ENCODE data around the gene LBH.

Gene LBH

GRCh38 chr2:30271301-30271700 lies 40.0 kb downstream of the LBH start:
- TF ChIP-seq CTCF (IDR thresholded peaks at IDR 0.05; ENCODE audit: insufficient read depth, missing control alignments): no peak
- FAIRE-seq (no peak), DNase-seq (ENCODE audit: insufficient read length, low spot score) (no peak)

GRCh38 chr2:30272286-30272685 lies 41.0 kb downstream of the LBH start:
- TF ChIP-seq CTCF (IDR thresholded peaks at IDR 0.05; ENCODE audit: insufficient read depth, missing control alignments): no peak
- DNase-seq (ENCODE audit: insufficient read length, low spot score) (no peak), FAIRE-seq (no peak)

- TF ChIP-seq CTCF (IDR thresholded peaks at IDR 0.05; ENCODE audit: insufficient read depth, missing control alignments): no peak
- no peak for DNase-seq (ENCODE audit: insufficient read length, low spot score)
- FAIRE-seq: no peak
Measured at GRCh38 chr2:30272761-30273573, 41.6 kb downstream of the LBH start.

GRCh38 chr2:30273574-30273929 lies 42.2 kb downstream of the LBH start:
- FAIRE-seq: no peak
- DNase-seq (ENCODE audit: insufficient read length, low spot score): no peak
- TF ChIP-seq CTCF (IDR thresholded peaks at IDR 0.05; ENCODE audit: insufficient read depth, missing control alignments): no peak

GRCh38 chr2:30275256-30275655 lies 43.9 kb downstream of the LBH start:
- no peak for TF ChIP-seq CTCF (IDR thresholded peaks at IDR 0.05; ENCODE audit: insufficient read depth, missing control alignments)
- DNase-seq (ENCODE audit: insufficient read length, low spot score) (no peak), FAIRE-seq (no peak)

- no peak for TF ChIP-seq CTCF (IDR thresholded peaks at IDR 0.05; ENCODE audit: insufficient read depth, missing control alignments)
- DNase-seq (ENCODE audit: insufficient read length, low spot score) (no peak), FAIRE-seq (no peak)
Measured at GRCh38 chr2:30276455-30276911, 45.1 kb downstream of the LBH start.

GRCh38 chr2:30277582-30277981 lies 46.2 kb downstream of the LBH start:
- DNase-seq (ENCODE audit: insufficient read length, low spot score): no peak
- no peak for TF ChIP-seq CTCF (IDR thresholded peaks at IDR 0.05; ENCODE audit: insufficient read depth, missing control alignments)
- FAIRE-seq: no peak

Data from D721Med (cell line).